HUES48 (cell line): ENCODE measurements around the gene MAGEA8.
"Not testable (repeated sequence)": the region's sequence is repeated elsewhere in the genome, so short reads cannot be mapped to it uniquely, and the experiment has no call there.

Experiments used
- H3K27ac ChIP-seq: one replicate; pipeline ENCODE4 v1.7.0; 2013; ENCODE audit warnings: low read depth, low read length, inconsistent platforms
- H3K27me3 ChIP-seq: 2 replicates; pipeline ENCODE4 v1.6.1; 2013; ENCODE audit warnings: mild to moderate bottlenecking, low read length; ENCODE audit not compliant: control insufficient read depth, insufficient read depth
- H3K36me3 ChIP-seq: 2 replicates; pipeline ENCODE4 v1.6.1; 2013; ENCODE audit warnings: low read length; ENCODE audit not compliant: control insufficient read depth, insufficient read depth
- H3K4me1 ChIP-seq: 2 replicates; pipeline ENCODE4 v1.6.1; 2013; ENCODE audit warnings: mild to moderate bottlenecking, low read length; ENCODE audit not compliant: control insufficient read depth, insufficient read depth
- H3K4me3 ChIP-seq: 2 replicates; pipeline ENCODE4 v1.5.1; 2013; ENCODE audit warnings: mild to moderate bottlenecking, low read depth, low read length
- H3K9ac ChIP-seq: 2 replicates; pipeline ENCODE4 v1.6.1; 2013; ENCODE audit warnings: mild to moderate bottlenecking, low read depth, low read length, moderate library complexity
- H3K9me3 ChIP-seq: 2 replicates; pipeline ENCODE4 v1.6.1; 2013; ENCODE audit warnings: low read length; ENCODE audit not compliant: control insufficient read depth, insufficient read depth

MAGEA8 gene

GRCh38 chrX:149927964-149928258 lies 46.9 kb downstream of the MAGEA8 start:
- H3K27ac ChIP-seq, H3K4me1 ChIP-seq, H3K4me3 ChIP-seq, H3K9me3 ChIP-seq, H3K36me3 ChIP-seq, H3K27me3 ChIP-seq, H3K9ac ChIP-seq: not testable (repeated sequence)

- H3K4me3 ChIP-seq, H3K4me1 ChIP-seq, H3K36me3 ChIP-seq, H3K9me3 ChIP-seq, H3K27ac ChIP-seq, H3K27me3 ChIP-seq, H3K9ac ChIP-seq: not testable (repeated sequence)
Observed at GRCh38 chrX:149928635-149929034, 47.7 kb downstream of the MAGEA8 start.

DNA sequence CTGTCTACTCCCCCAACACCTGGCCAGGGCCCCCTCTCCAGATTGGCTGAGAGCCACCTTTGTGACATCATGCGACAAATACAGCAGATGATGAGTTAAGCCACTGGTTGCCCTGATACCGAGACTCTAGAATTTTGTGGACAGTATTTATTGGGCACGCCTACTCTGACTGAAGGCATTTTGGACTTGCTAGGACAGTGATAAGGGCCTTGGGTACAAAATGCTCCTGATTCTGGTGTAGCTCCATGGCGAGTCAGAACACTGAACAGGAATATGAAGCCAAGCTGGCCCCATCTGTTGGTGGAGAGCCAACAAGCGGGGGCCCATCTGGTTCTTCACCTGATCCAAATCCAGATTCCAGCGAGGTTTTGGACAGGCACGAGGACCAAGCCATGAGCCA lies 48.4 kb downstream of the MAGEA8 start, which contains the start of gene HSFX4:
HSFX4 (plus strand) TSS at position 174 of the 400 bp plus-strand sequence; CDS start at position 246, 72 bp downstream.
- not testable (repeated sequence) for H3K9ac ChIP-seq, H3K9me3 ChIP-seq, H3K4me3 ChIP-seq, H3K27ac ChIP-seq, H3K36me3 ChIP-seq, H3K4me1 ChIP-seq, H3K27me3 ChIP-seq

DNA sequence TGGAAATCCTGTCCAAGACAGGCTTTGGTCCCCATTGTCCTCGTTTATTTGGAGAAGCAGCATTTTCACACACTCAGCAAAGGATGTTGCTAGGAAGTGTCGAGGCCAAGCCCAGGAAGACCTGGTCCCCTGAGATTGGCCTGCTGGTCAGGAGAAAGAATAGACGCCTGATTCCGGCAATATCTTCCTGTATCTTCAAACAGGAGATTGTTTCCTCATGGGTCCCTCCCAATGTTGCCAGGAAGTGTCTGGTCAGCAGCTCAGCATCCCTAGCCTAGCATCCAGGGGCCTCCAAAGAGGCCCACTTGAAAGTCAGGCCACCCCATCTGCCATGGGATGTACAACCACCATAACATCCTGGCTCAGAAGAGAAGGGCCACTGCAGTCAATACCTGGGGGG lies 50.4 kb downstream of the MAGEA8 start:
- H3K27me3 ChIP-seq, H3K9ac ChIP-seq, H3K4me3 ChIP-seq: not testable (repeated sequence)

DNA sequence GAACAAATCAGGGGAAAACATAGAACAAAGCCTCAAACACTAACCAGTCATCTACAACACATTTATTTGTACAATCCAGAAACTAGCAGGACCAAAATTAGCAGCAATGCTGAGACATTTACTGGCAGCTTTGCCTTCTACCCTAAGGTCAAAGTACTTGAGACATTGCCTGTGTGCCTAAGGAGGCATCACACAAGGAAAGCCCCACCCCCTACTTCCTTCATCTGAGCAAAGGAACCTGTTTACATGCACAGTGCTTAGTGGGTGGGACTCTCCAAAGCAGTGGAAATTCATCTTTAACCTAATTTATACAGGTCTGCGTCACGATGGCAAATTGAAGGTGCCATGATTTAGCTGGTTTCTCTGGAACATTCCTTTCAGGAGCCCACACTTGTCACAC lies 51.2 kb downstream of the MAGEA8 start:
- not testable (repeated sequence) for H3K27me3 ChIP-seq

More for the DNA sequence above, 50.4 kb downstream of the MAGEA8 start:
- H3K27ac ChIP-seq, H3K36me3 ChIP-seq, H3K9me3 ChIP-seq, H3K4me1 ChIP-seq: not testable (repeated sequence)

DNA sequence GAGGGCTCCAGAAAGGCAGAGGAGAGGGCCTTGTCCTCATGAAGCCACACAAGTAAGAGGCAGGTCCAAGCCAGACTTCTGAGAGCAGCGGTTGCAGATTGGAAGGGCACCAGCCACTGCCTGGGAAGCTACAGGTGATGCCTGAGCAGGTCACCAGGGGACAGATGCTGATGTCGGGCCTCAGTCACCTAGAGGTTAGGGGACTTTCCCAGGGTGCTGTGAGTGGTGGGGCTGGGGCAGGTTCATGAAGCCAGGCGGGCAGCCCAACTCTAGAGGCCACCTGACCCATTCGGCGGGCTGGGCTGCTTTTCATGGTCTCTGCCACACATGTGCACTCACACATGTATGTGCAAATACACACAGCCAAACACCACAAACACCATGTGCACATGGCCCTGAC lies 52.0 kb downstream of the MAGEA8 start:
- not testable (repeated sequence) for H3K4me1 ChIP-seq, H3K27ac ChIP-seq, H3K4me3 ChIP-seq, H3K36me3 ChIP-seq, H3K9ac ChIP-seq, H3K27me3 ChIP-seq, H3K9me3 ChIP-seq

More for the DNA sequence above, 51.2 kb downstream of the MAGEA8 start:
- H3K27ac ChIP-seq, H3K9ac ChIP-seq, H3K4me3 ChIP-seq, H3K9me3 ChIP-seq, H3K4me1 ChIP-seq, H3K36me3 ChIP-seq: not testable (repeated sequence)

- not testable (repeated sequence) for H3K4me1 ChIP-seq, H3K4me3 ChIP-seq, H3K9ac ChIP-seq, H3K27ac ChIP-seq, H3K27me3 ChIP-seq, H3K36me3 ChIP-seq, H3K9me3 ChIP-seq
Observed at GRCh38 chrX:149933547-149933946, 52.6 kb downstream of the MAGEA8 start.
